ENCODE results near the gene SPATS2.

SPATS2 gene

GRCh38 chr12:49346659-49347310 is 20.5 kb upstream of the SPATS2 start, which contains the start of gene DNAJC22:
TSS of gene DNAJC22 (plus strand) at chr12:49346888. CDS start at chr12:49348873, 1,985 bp downstream.
- intact Hi-C loops (cut with DNase I) = no loop called here
- DNase-seq = peak in 6 of 42 donors; percentile 12 to 47 (median 21)

GRCh38 chr12:49347311-49348193 is 19.7 kb upstream of the SPATS2 start:
- intact Hi-C loops (cut with DNase I) = no loop called here
- peak; percentile 82 to 96 (median 93) for DNase-seq

- intact Hi-C loops (cut with DNase I) = no loop called here
- peak in 2 of 42 donors; percentile 18 to 23 for DNase-seq
Measured at GRCh38 chr12:49348781-49349180, 18.5 kb upstream of the SPATS2 start.

- intact Hi-C loops (cut with DNase I) = no loop called here
Measured at GRCh38 chr12:49349266-49349665, 18.0 kb upstream of the SPATS2 start.

GRCh38 chr12:49352351-49352750 is 14.9 kb upstream of the SPATS2 start:
- peak in 1 of 42 donors; percentile 21 for DNase-seq
- intact Hi-C loops (cut with DNase I) = no loop called here

More at GRCh38 chr12:49349266-49349665, 18.0 kb upstream of the SPATS2 start:
- peak in 2 of 42 donors; percentile 19 to 26 for DNase-seq

- intact Hi-C loops (cut with DNase I) = loop anchor here (5.0 kb wide), 1 partner anchor 161 kb away; no protein-coding TSS in a partner anchor
- no peak for DNase-seq
Measured at GRCh38 chr12:49355913-49356312, 11.3 kb upstream of the SPATS2 start.

- DNase-seq = no peak
- intact Hi-C loops (cut with DNase I) = loop anchor here (5.0 kb wide), 1 partner anchor 160 kb away; no protein-coding TSS in a partner anchor
Measured at GRCh38 chr12:49357103-49357678, 10.1 kb upstream of the SPATS2 start.

GRCh38 chr12:49358483-49359141 is 8.7 kb upstream of the SPATS2 start:
- intact Hi-C loops (cut with DNase I) = loop anchor here (5.0 kb wide), 1 partner anchor 159 kb away; no protein-coding TSS in a partner anchor
- peak in 22 of 42 donors; percentile 31 to 83 (median 58) for DNase-seq

- intact Hi-C loops (cut with DNase I) = loop anchor here (5.0 kb wide), 1 partner anchor 158 kb away; no protein-coding TSS in a partner anchor
- DNase-seq = no peak
Measured at GRCh38 chr12:49359671-49360070, 7.6 kb upstream of the SPATS2 start.

- intact Hi-C loops (cut with DNase I) = no loop called here
- no peak for DNase-seq
Measured at GRCh38 chr12:49362077-49362476, 5.2 kb upstream of the SPATS2 start.

- intact Hi-C loops (cut with DNase I) = no loop called here
- no peak for DNase-seq
Measured at GRCh38 chr12:49364989-49365388, 2.3 kb upstream of the SPATS2 start.

- intact Hi-C loops (cut with DNase I) = no loop called here
- no peak for DNase-seq
Measured at GRCh38 chr12:49365542-49365941, 1.7 kb upstream of the SPATS2 start.

- no peak for DNase-seq
- intact Hi-C loops (cut with DNase I) = no loop called here
Measured at GRCh38 chr12:49366096-49366651, 1.1 kb upstream of the SPATS2 start.

- intact Hi-C loops (cut with DNase I) = no loop called here
- DNase-seq = peak; percentile 39 to 93 (median 86)
Measured at GRCh38 chr12:49366652-49367380, 446 bp upstream of the SPATS2 start.

GRCh38 chr12:49368240-49368600 is 958 bp downstream of the SPATS2 start:
- no peak for DNase-seq
- intact Hi-C loops (cut with DNase I) = no loop called here

- intact Hi-C loops (cut with DNase I) = no loop called here
- DNase-seq = no peak
Measured at GRCh38 chr12:49369411-49370145, 2.3 kb downstream of the SPATS2 start.

- DNase-seq = no peak
- intact Hi-C loops (cut with DNase I) = no loop called here
Measured at GRCh38 chr12:49370539-49370938, 3.3 kb downstream of the SPATS2 start.

All from head of caudate nucleus (tissue), 42 donors.